KG1 (cell line): Measurements from ENCODE around the gene PHF5A.
A peak's percentile ranks its signal among the peaks of the same experiment; 100 is the strongest.
"Not testable (repeated sequence)": the region's sequence is repeated elsewhere in the genome, so short reads cannot be mapped to it uniquely, and the experiment has no call there.

Experiments used
- DNase-seq: peaks from one replicate; lab custom pipeline; 2025; lab: John Stamatoyannopoulos, UW

Gene PHF5A

DNA sequence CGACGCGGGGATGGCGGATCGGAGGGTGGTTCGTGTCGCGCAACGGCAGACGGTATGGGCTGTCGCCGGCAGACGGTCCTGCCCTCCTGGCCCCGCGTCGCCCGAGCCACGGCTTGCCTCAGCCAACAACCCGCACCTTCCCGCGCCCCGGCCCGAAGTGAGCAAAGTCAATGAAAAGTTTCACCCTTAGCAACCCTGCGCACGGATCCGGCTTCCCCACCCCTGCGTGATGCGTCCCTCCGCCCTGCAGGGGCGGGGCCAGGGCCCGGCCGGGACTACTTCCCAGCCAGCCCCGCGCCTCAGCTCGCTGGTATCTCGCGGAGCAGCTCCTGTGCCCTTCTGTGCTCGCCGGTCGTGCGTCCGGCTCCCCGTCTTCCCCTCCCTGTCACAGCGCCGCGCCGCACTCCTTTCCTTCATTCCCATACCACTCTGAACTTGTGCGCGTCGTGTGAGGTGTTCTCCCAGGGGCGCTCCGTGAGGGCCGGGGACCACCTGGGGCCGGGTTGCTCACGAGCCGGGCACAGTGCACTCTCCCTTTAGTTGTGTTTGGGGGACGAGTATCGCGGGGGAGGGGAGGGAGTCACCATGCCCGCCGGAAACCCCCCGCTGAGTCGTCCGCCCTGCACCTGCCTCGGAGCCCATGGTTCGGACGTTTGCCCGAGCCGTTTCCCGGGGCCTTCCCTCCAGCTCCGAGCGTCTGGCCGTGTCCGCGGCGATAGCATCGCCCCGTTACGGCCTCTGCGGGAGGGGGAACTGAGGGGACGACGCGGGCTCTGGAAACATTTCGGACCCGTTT, 21.7 kb downstream of the PHF5A start, which contains the start of gene TOB2:
Gene TOB2, minus strand, starts transcription at position 163 of the 796 bp plus-strand sequence. CDS start 9,456 bp downstream, outside the sequence.
- DNase-seq: peak; percentile 89

DNA sequence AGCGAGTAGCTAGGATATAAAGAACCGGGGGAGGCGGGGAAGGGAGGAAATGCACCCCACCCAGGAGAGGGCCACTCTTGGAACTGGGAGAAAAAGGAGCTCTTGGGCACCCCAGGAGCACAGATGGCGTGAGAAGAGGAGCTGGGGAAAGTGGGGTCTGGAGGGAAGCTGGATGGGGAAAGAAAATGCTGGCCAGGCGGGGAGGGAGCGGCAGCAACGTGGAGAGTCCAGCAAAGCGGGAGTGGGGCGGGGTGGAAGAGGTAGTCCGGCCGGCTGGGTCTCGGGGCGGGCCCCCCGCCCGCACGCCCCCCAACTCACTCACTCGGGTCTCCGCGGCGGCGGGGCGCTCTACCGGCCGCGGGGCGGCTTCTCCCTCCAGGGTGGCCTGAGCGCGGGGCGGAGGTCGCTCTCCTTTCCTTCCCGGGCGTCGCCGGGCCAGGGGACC, 22.4 kb downstream of the PHF5A start:
- no peak for DNase-seq

DNA sequence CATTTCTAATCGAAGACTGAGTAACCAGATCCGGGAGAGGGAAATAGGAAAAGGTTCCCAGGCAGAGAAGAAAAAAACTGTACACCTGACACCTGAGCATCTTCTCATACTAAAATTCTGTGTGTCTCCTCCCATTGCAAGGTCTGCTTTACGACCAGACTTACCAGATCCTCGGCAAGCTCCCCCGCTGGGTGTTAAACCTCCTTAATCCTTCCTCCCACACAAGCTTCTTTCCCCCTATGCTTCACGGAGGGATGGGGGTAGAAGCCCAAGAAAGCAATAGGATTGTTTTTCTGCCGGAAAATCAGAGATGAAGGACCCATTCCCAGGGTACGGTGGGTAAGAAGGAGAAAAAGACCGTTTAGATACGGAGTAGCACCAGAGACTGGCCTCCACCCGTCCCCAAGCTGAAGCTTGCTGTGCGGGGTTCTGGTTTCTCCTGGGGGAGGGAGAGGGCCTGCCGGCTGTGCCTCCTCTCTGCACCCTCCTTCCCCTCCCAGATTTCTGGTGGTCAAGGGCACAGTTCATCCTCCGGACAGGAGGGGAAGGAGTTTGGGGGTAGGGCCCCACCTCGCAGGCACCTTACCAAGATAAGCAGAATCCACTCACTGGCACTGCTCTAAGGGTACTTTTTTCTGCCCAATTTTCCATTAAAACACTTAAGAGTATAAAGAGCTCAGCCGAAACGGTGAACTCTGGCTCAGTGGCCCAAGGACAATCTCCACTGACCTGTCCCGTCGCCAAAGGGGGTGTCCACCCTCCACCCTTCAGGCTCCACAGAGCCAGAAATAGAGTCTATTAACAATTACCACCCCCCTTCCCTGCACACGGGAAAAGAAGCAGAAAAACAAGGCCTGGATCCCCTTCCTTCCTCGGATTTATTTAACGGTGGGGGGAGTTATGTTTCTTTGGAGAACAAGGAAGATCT, 23.1 kb downstream of the PHF5A start:
- peak; percentile 45 for DNase-seq

DNA sequence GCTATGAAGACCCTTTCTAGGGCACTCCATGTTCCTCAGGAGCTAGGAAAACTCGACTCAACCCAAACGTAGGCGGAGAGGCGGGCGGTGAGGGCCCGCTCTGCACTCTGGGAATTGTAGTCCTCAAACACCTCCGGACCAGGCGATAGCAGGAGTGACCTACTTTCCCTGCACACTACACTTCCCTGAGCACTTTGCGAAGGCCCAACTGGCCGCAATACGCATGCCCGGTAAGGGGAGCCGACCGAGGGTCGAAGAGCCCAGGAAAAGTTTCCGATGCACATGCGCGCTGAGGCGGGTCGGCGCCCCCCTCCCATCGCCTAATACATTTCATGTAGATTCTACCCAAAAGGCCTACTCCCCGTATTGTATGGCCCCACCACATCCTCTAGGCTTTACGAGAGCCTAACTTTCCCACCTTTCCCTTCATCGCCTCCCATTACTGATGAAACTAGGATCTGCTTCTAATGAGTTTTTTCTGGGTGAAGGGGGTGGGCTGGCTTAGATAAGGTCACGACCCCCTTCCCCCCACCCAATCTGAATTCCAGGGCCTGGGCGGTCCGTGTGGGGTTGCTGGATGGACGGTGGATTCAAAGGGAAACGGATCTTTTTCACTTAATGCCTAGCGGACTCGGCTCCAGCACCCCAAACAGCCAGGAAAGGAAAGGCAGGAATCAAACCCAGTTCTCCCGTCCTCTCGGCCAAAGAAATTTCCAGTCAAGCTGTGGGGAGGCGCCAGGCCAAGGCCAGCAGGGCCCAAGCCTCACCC, 23.9 kb downstream of the PHF5A start:
- DNase-seq: peak; percentile 87

DNA sequence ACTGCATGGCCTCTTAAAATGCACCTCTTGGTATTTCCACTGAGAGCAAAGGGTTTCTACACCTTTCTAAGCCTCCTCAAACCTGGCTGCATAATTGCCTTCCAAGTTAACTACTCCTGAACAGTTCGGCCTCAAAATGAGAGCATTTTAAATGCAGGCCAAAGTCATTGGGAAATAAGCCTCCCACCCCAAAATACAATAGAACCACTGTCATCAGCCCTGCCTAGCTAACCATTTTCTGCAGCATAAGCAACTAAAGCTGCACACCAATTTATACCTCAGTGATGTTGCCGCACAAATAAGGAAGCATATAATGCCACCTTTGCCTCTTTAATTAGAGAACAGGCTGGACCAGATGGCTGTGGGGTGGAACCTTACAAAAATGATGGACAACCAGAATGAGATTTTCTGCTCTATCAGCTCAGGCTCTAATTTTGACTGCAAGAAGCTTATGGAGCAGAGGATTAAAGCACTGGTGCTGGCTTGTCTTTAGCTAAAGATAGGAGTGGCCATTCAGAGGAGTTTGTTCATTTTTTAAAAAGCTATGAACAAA, 26.2 kb downstream of the PHF5A start:
- DNase-seq: no peak

DNA sequence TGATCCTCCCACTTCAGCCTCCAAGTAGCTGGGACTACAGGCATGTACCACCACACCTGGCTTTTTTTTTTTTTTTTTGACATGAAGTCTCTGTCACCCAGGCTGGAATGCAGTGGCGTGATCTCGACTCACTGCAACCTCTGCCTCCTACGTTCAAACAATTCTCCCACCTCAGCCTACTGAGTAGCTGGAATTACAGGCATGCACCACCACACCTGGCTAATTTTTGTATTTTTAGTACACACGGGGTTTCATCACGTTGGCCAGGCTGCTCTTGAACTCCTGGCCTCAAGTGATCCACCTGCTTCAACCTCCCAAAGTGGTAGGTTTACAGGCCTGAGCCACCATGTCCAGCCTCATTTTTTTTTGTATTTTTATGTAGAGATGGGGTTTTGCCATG, 28.0 kb downstream of the PHF5A start:
- not testable (repeated sequence) for DNase-seq

DNA sequence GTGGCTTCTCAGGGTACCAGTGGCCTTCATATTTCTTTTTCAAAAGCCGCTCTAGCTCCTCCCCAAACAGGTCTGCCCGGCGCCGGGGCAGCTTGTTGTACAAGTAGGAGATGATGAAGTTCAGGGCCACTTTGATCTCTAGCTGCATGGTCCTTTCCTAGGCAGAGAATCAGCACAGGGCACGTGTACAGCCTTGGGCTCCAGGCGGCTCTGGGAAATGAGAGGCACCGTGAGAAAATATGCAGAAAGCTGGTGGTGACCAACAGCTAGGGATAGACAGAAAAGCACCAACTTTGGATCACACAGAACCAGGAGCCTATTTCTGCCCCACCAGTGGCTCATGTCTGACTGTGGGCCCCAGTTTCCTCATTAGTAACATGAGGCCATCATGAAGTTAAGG, 31.3 kb downstream of the PHF5A start:
- DNase-seq: no peak

DNA sequence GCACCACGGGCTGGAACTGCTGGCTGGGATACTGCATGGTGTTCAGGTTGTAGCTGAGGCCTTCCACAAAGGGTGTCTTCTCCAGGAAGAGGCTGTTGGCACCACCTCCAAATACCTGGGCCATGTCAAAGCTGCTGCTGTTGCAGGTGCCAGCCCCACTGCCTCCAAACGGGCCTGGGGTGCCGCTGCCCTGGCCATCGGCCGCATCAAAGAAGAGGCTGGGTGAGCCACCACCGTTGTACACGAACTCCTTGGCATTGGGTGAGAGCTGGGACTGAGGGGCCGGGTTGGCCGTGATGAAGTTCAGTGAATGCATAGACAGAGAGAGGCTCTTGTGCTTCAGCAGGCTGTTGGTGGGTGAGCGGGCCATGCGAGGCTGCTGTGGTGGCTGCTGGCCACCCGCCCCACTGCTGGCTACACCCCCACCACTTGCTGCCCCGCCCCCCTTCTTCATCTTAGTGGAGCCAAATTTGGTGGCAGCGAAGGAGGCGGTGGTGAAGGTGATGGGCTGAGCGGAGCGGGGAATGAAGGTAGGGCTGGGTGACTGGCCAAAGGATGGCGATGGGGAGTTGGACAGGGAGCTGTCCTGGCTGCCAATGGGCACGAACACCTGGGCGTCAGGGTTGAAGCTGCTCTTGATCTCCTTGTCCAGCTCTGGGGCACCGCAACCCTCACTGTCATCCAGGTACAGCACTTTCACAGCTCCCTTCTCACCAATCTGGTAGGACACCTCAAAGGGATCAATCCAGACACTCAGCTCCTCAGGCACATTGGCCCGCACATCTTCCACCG, 32.0 kb downstream of the PHF5A start:
- no peak for DNase-seq

DNA sequence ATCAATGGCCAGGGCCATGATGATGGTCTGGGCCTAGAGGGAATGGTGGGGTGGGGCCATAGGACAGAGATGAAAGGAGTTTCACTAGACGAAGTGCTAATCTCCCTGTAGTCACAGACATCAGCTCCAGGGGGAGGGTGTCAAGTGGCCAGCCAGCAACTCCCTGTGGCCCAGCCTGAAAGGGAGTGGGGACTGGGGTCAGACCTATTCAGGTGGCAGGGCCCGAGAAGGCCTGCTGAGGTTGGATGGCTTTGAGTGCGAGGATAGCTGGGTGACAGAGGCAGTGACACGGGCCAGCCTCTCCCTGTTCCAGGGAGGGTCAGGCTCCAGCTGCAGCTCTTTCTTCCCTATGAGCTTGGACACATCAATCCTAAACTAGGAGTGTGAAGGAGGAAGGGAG, 32.9 kb downstream of the PHF5A start:
- no peak for DNase-seq

DNA sequence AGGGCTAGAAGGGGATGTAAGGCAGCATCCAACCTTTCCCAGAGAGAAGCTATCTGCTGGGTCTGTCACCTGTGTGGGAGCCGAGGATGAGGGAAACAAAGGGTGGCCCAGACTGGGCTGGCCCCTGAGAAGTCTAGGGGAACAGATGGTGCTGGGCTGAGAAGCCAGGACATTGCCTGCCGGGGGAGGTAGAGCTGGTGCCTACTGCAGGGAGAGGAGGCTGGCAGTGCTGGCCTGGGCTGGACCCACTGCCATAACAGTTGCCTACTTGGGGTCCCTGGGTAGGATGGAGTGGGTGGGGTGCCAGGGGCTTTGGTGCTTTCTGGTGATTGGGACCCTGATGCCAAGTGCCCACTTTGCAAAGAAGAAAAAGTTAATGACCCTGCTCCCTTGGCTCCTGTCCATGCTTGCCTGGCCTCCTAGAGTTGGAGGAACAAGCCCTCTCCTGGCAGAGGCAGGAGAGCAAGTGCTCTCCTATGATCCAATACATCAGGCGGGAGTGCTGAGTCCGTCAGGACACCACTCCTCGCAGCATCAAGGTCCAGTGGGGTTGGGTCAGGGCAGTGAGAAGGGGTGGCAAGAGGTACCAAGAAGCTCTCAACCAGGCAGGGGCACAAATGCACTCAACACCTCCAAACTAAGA, 34.0 kb downstream of the PHF5A start:
- not testable (repeated sequence) for DNase-seq

DNA sequence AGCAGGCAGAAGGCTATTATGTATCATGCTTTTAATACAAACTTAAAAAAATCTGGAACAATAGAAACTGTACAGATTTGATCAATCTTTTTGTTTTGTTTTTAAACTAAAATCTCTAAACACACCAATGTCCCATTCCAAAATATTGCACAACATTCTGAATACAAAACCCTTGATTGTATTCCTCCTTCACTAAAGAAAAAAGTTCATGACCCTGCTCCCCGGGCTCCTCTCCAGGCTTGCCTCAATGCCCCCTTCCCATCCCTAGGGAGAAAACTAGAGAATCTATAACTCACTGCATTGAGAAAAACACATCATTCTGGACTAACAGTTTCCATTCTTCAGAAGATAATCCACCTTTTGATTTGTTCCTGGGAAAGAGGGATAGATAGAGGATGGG, 35.0 kb downstream of the PHF5A start:
- not testable (repeated sequence) for DNase-seq

DNA sequence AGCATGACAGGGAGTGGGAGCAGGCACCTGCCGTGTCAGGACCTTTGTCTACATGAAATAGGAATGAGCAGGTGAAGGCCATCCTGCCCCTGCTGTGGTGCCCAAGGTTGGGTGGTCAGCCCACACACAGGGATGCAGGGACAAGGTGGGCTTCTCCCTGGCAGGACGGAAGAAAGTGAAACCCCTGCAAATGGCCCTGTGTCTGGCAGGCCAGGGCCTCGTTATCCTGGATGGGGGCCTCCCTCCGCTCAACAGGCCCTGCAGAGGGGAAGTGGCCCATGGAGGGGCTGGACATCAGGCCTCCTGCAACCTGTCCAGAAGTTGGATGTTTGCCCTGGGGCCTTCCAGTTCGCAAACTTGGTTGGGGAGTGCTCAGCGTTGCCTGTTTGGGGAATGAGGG, 36.8 kb downstream of the PHF5A start:
- no peak for DNase-seq

DNA sequence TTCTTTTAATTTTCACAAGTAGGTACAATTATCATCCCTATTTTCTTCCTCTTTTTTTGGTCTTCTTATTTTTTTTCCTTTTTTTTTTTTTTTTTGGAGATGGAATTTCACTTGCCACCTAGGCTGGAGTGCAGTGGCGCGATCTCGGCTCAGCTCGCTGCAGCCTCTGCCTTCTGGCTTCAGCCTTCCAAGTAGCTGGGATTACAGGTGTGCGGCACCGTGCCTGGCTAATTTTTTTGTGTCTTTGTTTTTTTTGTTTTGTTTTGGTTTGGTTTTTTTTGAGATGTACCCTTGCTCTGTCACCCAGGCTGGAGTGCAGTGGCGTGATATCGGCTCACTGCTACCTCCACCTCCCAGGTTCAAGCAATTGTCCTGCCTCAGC, 38.5 kb downstream of the PHF5A start:
- DNase-seq: no peak

DNA sequence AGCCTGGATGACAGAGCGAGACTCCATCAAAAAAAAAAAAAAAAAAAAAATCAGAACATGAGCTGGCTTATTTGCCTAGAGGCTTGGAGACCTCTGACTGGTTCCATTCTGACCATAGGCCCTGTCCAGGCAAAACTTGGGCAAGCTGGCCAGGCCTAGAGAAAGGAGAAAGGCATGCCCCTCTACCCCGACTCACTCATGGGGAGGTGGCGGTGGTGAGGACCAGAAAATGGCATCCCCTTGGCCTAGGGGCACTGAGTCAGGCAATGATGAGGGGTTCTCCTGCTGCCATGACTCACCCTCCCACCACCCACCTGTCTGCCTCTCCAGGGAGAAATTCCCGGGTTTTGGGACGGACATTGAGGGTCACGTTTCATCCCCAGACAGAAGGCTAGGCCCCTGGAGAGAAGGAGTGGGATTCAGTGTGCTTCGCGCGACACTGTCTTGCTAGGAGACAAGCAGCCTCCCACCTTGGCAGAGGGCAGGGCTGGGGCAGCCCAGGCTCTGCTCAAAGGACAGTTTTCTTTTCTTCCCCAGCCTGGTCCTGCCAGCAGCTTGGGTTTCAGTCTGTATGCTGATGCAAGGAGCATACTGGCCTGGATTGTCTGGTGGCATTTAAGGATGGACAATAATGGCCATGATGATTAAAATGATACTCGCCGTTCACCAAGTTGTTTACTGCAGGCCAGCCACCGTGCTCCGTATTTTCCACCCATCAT, 39.1 kb downstream of the PHF5A start:
- no peak for DNase-seq

DNA sequence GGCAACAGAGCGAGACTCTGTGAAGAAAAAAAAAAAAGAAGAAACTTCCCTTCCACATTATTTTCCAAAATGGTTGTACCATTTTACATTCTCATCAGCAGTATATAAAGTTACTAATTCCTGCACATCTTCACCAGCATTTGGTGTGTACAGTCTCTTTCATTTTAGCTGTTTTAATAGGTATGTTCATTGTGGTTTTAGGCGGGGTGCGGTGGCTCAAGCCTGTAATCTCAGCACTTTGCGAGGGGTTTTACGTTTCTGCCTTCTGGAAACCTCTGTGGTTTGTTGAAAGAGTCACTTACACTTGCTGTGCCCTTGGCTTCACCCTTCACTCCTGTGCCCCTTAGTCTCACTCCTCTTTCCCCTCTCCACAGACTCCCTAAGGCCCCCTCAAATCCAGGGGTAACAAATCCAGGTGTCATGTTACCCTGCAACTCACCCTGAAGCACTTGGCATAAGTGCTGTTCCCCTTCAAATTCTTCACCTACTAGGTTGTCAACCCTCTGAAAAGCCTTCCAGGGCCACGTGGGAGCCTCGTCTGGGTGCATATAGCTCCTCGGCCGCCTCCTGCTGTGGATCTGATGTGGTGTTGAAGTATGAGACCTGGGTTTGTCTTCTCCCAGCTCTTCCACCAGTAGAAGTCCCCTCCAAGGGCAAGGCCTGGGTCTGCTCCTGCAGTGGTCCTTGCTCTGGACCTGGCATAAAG, 42.7 kb downstream of the PHF5A start:
- no peak for DNase-seq

DNA sequence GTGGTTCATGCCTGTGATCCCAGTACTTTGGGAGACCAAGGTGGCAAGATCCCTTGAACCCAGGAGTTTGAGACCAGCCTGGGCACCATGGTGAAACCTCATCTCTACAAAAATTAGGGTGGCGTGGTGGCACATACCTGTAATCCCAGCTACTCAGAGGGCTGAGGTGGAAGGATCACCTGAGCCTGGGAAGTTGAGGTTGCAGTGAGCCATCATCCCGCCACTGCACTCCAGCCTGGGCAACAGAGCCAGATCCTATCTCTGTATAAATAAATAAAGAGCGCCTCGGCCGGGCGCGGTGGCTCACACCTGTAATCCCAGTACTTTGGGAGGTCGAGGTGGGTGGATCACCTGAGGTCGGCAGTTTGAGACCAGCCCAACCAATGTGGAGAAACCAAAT, 49.8 kb downstream of the PHF5A start:
- no peak for DNase-seq

DNA sequence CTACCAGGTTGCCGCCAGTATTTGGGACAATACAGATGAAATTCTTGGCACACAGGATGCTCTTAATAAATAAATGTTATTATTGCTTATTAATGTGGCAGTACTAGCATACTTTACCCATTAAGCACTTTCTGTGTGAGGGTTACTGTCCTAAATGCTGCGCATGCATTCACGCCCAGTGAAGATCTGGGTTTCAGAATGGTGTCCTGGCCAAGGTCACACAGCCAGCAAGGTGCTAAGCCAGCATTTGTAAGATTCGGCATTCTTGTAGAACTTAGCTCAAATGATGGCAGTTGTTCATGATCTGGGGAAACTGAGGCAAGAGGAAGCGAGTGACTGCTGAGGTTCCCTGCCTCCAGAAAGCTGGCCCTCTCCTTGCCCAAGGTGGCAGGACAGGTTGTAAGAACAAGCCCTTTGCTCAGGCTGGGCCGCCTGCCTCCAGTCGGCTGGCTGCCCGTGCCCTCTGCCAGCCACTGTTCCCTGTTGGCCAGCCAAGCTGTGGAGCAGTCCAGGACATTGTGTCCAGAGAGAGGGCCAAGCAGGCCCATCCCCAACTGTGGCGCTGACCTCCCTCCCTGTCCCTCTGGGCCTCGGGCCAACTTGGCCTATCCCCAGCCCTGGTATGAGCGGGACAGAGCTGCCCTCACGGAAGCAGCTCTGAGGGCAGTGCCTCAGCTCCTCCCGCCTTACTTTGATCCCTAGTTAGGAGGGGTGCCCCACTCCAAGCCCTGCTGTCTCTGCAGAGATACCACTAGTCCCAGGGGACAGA, 50.7 kb downstream of the PHF5A start:
- no peak for DNase-seq

DNA sequence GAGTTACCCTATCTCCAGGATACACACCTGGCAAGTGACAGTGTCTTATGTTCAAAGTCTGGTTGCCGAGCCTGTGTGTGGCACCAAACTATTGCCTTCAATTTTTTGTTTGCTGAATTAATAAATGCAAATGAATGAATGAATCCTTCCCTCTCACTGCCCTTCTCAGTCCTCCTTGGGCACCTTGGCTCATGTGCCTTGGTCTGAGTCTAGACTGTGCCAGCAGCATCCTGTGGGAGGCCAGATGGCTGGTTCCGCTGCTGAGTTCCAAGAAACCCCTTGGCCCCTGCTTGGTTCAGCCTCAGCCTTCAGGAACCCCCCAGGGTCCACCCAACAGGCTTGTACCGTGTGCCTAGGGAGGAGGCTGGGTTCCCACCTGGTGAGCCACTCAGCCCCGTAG, 52.9 kb downstream of the PHF5A start:
- DNase-seq: no peak
